RWPE2 (cell line): Measurements from ENCODE around the gene SYNGR4.

Experiments used
- ATAC-seq: fragments of 200-7000 bp; cut with Tn5 transposase; 3 replicates; pipeline ENCODE4 v1.9.1; 2021; ENCODE audit warnings: low read depth
- DNase-seq: peaks from one replicate; pipeline ENCODE4 v3.0.0-alpha.2; 2020; ENCODE audit warnings: low spot score
- H3K27ac ChIP-seq: fragments of 450-650 bp; 2 replicates; pipeline ENCODE4 v1.5.1; 2017; ENCODE audit warnings: mild to moderate bottlenecking; ENCODE audit not compliant: poor library complexity, severe bottlenecking
- H3K27me3 ChIP-seq: fragments of 250-450 bp; sonication (Bioruptor Pico); 2 replicates; pipeline ENCODE4 v1.5.1; 2021; ENCODE audit warnings: mild to moderate bottlenecking, moderate library complexity; ENCODE audit not compliant: insufficient read depth, poor library complexity, severe bottlenecking
- H3K36me3 ChIP-seq: fragments of 250-450 bp; sonication (Bioruptor Pico); 2 replicates; pipeline ENCODE4 v1.5.1; 2020; ENCODE audit warnings: low read depth, mild to moderate bottlenecking, moderate library complexity
- H3K4me1 ChIP-seq: fragments of 250-450 bp; sonication (Bioruptor Pico); 2 replicates; pipeline ENCODE4 v1.5.1; 2021; ENCODE audit warnings: mild to moderate bottlenecking, moderate library complexity; ENCODE audit not compliant: insufficient read depth, poor library complexity, severe bottlenecking
- H3K4me3 ChIP-seq: fragments of 250-450 bp; sonication (Bioruptor Pico); 2 replicates; pipeline ENCODE4 v1.5.1; 2021; ENCODE audit warnings: mild to moderate bottlenecking, moderate library complexity; ENCODE audit not compliant: severe bottlenecking
- H3K9me3 ChIP-seq: fragments of 250-450 bp; sonication (Bioruptor Pico); 2 replicates; pipeline ENCODE4 v1.5.1; 2021; ENCODE audit warnings: mild to moderate bottlenecking, moderate library complexity; ENCODE audit not compliant: severe bottlenecking
- CTCF ChIP-seq: fragments of 450-650 bp; IDR thresholded peaks from one replicate; pipeline ENCODE4 v1.5.1; 2017; ENCODE audit warnings: mild to moderate bottlenecking, moderate library complexity; ENCODE audit not compliant: poor library complexity, severe bottlenecking

The SYNGR4 gene

GRCh38 chr19:48398375-48399235 lies 34.4 kb downstream of the SYNGR4 start:
- peak; percentile 30 for ATAC-seq
- H3K4me3 ChIP-seq, result peak overlapping the region; percentile 72

GRCh38 chr19:48400018-48400742 lies 36.0 kb downstream of the SYNGR4 start:
- Histone ChIP-seq H3K36me3 (no peaks in the 10 kb centered on the region), H3K4me3 (no peak overlapping the region), H3K27ac (no peak overlapping the region), H3K4me1 (peaks cover 6% of the 10 kb centered on the region), H3K9me3 (no peaks in the 10 kb centered on the region), H3K27me3 (no peaks in the 10 kb centered on the region)
- no peak for TF ChIP-seq CTCF
- ATAC-seq (peak; percentile 56), DNase-seq (no peak)

More at GRCh38 chr19:48398375-48399235, 34.4 kb downstream of the SYNGR4 start:
- no peaks in the 10 kb centered on the region for H3K36me3 ChIP-seq
- peaks cover 6% of the 10 kb centered on the region for H3K4me1 ChIP-seq
- no peak for TF ChIP-seq CTCF
- DNase-seq, result peak; percentile 92
- H3K27me3 ChIP-seq, result peaks cover 8% of the 10 kb centered on the region
- H3K9me3 ChIP-seq, result no peaks in the 10 kb centered on the region
- peak overlapping the region; percentile 83 for H3K27ac ChIP-seq

GRCh38 chr19:48401287-48401686 lies 37.1 kb downstream of the SYNGR4 start:
- H3K27me3 ChIP-seq, result no peaks in the 10 kb centered on the region
- peaks cover 6% of the 10 kb centered on the region for H3K4me1 ChIP-seq
- no peak overlapping the region for H3K4me3 ChIP-seq
- no peak for DNase-seq
- no peak overlapping the region for H3K27ac ChIP-seq
- no peaks in the 10 kb centered on the region for H3K36me3 ChIP-seq
- H3K9me3 ChIP-seq, result no peaks in the 10 kb centered on the region
- no peak for ATAC-seq
- no peak for TF ChIP-seq CTCF

- peak; percentile 68 for ATAC-seq
- Histone ChIP-seq H3K27ac (no peak overlapping the region), H3K9me3 (no peaks in the 10 kb centered on the region), H3K4me3 (no peak overlapping the region), H3K36me3 (no peaks in the 10 kb centered on the region), H3K4me1 (peaks cover 4% of the 10 kb centered on the region), H3K27me3 (no peaks in the 10 kb centered on the region)
- TF ChIP-seq CTCF, result no peak
- DNase-seq, result no peak
Observed at GRCh38 chr19:48403606-48404005, 39.4 kb downstream of the SYNGR4 start.
